ENCODE measurements around the gene WFIKKN1.

WFIKKN1 gene

GRCh38 chr16:600781-601180, 30.0 kb upstream of the WFIKKN1 start:
- no peak for DNase-seq (ENCODE audit: low spot score in 2 of 2)
- in situ Hi-C loops (cut with MboI; ENCODE audit: low sequenced_read_pairs), result no loop called here
- no peaks in the 10 kb centered on the region for H3K27me3 ChIP-seq (ENCODE audit: low read depth)

GRCh38 chr16:603933-604332, 26.9 kb upstream of the WFIKKN1 start:
- in situ Hi-C loops (cut with MboI; ENCODE audit: low sequenced_read_pairs), result no loop called here
- Histone ChIP-seq H3K27me3 (ENCODE audit: low read depth) (no peaks in the 10 kb centered on the region), H3K9me3 (peaks cover 4% of the 10 kb centered on the region), H3K36me3 (replicated peaks) (no peaks in the 10 kb centered on the region; the same call in 1 of the 2 replicates), H3K4me1 (no peaks in the 10 kb centered on the region), H3K4me3 (no peak overlapping the region)
- no peak for DNase-seq (ENCODE audit: low spot score in 2 of 2)

More at GRCh38 chr16:600781-601180, 30.0 kb upstream of the WFIKKN1 start:
- no peaks in the 10 kb centered on the region; the same call in 1 of the 2 replicates for H3K36me3 ChIP-seq (replicated peaks)
- peaks cover 4% of the 10 kb centered on the region for H3K9me3 ChIP-seq
- H3K4me1 ChIP-seq, result no peaks in the 10 kb centered on the region
- H3K4me3 ChIP-seq, result no peak overlapping the region

GRCh38 chr16:606656-607307, 24.0 kb upstream of the WFIKKN1 start:
- DNase-seq (ENCODE audit: low spot score in 2 of 2), result no peak
- Histone ChIP-seq H3K4me1 (no peaks in the 10 kb centered on the region), H3K4me3 (no peak overlapping the region), H3K36me3 (replicated peaks) (no peaks in the 10 kb centered on the region), H3K9me3 (peaks cover 4% of the 10 kb centered on the region), H3K27me3 (ENCODE audit: low read depth) (no peaks in the 10 kb centered on the region)
- in situ Hi-C loops (cut with MboI; ENCODE audit: low sequenced_read_pairs), result no loop called here

GRCh38 chr16:608019-608418, 22.8 kb upstream of the WFIKKN1 start:
- no peak for DNase-seq (ENCODE audit: low spot score in 2 of 2)
- Histone ChIP-seq H3K4me1 (no peaks in the 10 kb centered on the region), H3K4me3 (no peak overlapping the region), H3K9me3 (peaks cover 4% of the 10 kb centered on the region), H3K36me3 (replicated peaks) (no peaks in the 10 kb centered on the region), H3K27me3 (ENCODE audit: low read depth) (no peaks in the 10 kb centered on the region)
- in situ Hi-C loops (cut with MboI; ENCODE audit: low sequenced_read_pairs), result no loop called here

- no peaks in the 10 kb centered on the region for H3K4me1 ChIP-seq
- in situ Hi-C loops (cut with MboI; ENCODE audit: low sequenced_read_pairs), result no loop called here
- no peaks in the 10 kb centered on the region for H3K27me3 ChIP-seq (ENCODE audit: low read depth)
- H3K36me3 ChIP-seq (replicated peaks), result no peaks in the 10 kb centered on the region
- DNase-seq (ENCODE audit: low spot score in 2 of 2), result no peak
- H3K4me3 ChIP-seq, result no peak overlapping the region
- peaks cover 4% of the 10 kb centered on the region for H3K9me3 ChIP-seq
These were observed 21.5 kb upstream of the WFIKKN1 start for GRCh38 chr16:609316-609715.

GRCh38 chr16:609984-610383, 20.8 kb upstream of the WFIKKN1 start:
- H3K4me3 ChIP-seq, result no peak overlapping the region
- no peaks in the 10 kb centered on the region for H3K4me1 ChIP-seq
- no peak for DNase-seq (ENCODE audit: low spot score in 2 of 2)
- peaks cover 4% of the 10 kb centered on the region for H3K9me3 ChIP-seq
- in situ Hi-C loops (cut with MboI; ENCODE audit: low sequenced_read_pairs), result no loop called here
- H3K27me3 ChIP-seq (ENCODE audit: low read depth), result no peaks in the 10 kb centered on the region
- no peaks in the 10 kb centered on the region for H3K36me3 ChIP-seq (replicated peaks)

- in situ Hi-C loops (cut with MboI; ENCODE audit: low sequenced_read_pairs), result no loop called here
- DNase-seq (ENCODE audit: low spot score in 2 of 2), result peak in 1 of 2 experiments; percentile 65
- H3K4me3 ChIP-seq, result no peak overlapping the region
- H3K27me3 ChIP-seq (ENCODE audit: low read depth), result no peaks in the 10 kb centered on the region
- H3K4me1 ChIP-seq, result no peaks in the 10 kb centered on the region
- H3K36me3 ChIP-seq (replicated peaks), result no peaks in the 10 kb centered on the region
- H3K9me3 ChIP-seq, result no peaks in the 10 kb centered on the region
These were observed 20.0 kb upstream of the WFIKKN1 start for GRCh38 chr16:610513-611381.

GRCh38 chr16:615122-615521, 15.7 kb upstream of the WFIKKN1 start:
- no peaks in the 10 kb centered on the region for H3K9me3 ChIP-seq
- no peak overlapping the region for H3K4me3 ChIP-seq
- no peaks in the 10 kb centered on the region for H3K36me3 ChIP-seq (replicated peaks)
- in situ Hi-C loops (cut with MboI; ENCODE audit: low sequenced_read_pairs), result no loop called here
- no peaks in the 10 kb centered on the region for H3K27me3 ChIP-seq (ENCODE audit: low read depth)
- no peak for DNase-seq (ENCODE audit: low spot score in 2 of 2)
- no peaks in the 10 kb centered on the region for H3K4me1 ChIP-seq

- no peaks in the 10 kb centered on the region for H3K9me3 ChIP-seq
- no peaks in the 10 kb centered on the region for H3K36me3 ChIP-seq (replicated peaks)
- H3K4me1 ChIP-seq, result no peaks in the 10 kb centered on the region
- in situ Hi-C loops (cut with MboI; ENCODE audit: low sequenced_read_pairs), result no loop called here
- H3K4me3 ChIP-seq, result no peak overlapping the region
- DNase-seq (ENCODE audit: low spot score in 2 of 2), result no peak
- H3K27me3 ChIP-seq (ENCODE audit: low read depth), result no peaks in the 10 kb centered on the region
These were observed 13.8 kb upstream of the WFIKKN1 start for GRCh38 chr16:616733-617586.

GRCh38 chr16:617855-618254, 12.9 kb upstream of the WFIKKN1 start:
- H3K9me3 ChIP-seq, result no peaks in the 10 kb centered on the region
- H3K36me3 ChIP-seq (replicated peaks), result no peaks in the 10 kb centered on the region
- no peak for DNase-seq (ENCODE audit: low spot score in 2 of 2)
- no peak overlapping the region for H3K4me3 ChIP-seq
- no peaks in the 10 kb centered on the region for H3K4me1 ChIP-seq
- in situ Hi-C loops (cut with MboI; ENCODE audit: low sequenced_read_pairs), result no loop called here
- H3K27me3 ChIP-seq (ENCODE audit: low read depth), result no peaks in the 10 kb centered on the region

- in situ Hi-C loops (cut with MboI; ENCODE audit: low sequenced_read_pairs), result no loop called here
- Histone ChIP-seq H3K9me3 (no peaks in the 10 kb centered on the region), H3K4me1 (no peaks in the 10 kb centered on the region), H3K36me3 (replicated peaks) (no peaks in the 10 kb centered on the region), H3K27me3 (ENCODE audit: low read depth) (no peaks in the 10 kb centered on the region), H3K4me3 (no peak overlapping the region)
- DNase-seq (ENCODE audit: low spot score in 2 of 2), result no peak
These were observed 11.2 kb upstream of the WFIKKN1 start for GRCh38 chr16:619476-620100.

- in situ Hi-C loops (cut with MboI; ENCODE audit: low sequenced_read_pairs), result no loop called here
- H3K36me3 ChIP-seq (replicated peaks), result no peaks in the 10 kb centered on the region
- no peaks in the 10 kb centered on the region for H3K27me3 ChIP-seq (ENCODE audit: low read depth)
- no peak for DNase-seq (ENCODE audit: low spot score in 2 of 2)
- H3K9me3 ChIP-seq, result no peaks in the 10 kb centered on the region
- no peak overlapping the region for H3K4me3 ChIP-seq
- H3K4me1 ChIP-seq, result no peaks in the 10 kb centered on the region
These were observed 9.9 kb upstream of the WFIKKN1 start for GRCh38 chr16:620700-621525.

All from HAP-1 (cell line).